Stimulated activated CD4-positive, alpha-beta T cell treated with anti-CD3 and anti-CD28 coated beads, TNF-alpha, amount 100 ng/mL, for 1 hour (primary cell): ENCODE results near the gene LTBP3.

Experiments used
- DNase-seq, 3 donors: peaks; one replicate each; pipeline ENCODE4 v3.0.0-alpha.2; 2020; ENCODE audit warnings: low read depth in 3 of 3, low spot score in 1 of 3

The LTBP3 gene

GRCh38 chr11:65498727-65498976 lies 59.5 kb downstream of the LTBP3 start:
- no peak for DNase-seq

- DNase-seq = peak; percentile 33 to 47 (median 39)
Measured at GRCh38 chr11:65498042-65498726, 60.0 kb downstream of the LTBP3 start.

GRCh38 chr11:65497141-65498041 lies 60.8 kb downstream of the LTBP3 start:
- DNase-seq = peak; percentile 96 to 98 (median 97)

- no peak for DNase-seq
Measured at GRCh38 chr11:65496304-65497140, 61.6 kb downstream of the LTBP3 start.

GRCh38 chr11:65493367-65494176 lies 64.6 kb downstream of the LTBP3 start:
- no peak for DNase-seq

GRCh38 chr11:65492637-65493366 lies 65.4 kb downstream of the LTBP3 start:
- no peak for DNase-seq

GRCh38 chr11:65492387-65492636 lies 65.8 kb downstream of the LTBP3 start:
- DNase-seq = no peak

GRCh38 chr11:65491614-65492386 lies 66.4 kb downstream of the LTBP3 start:
- no peak for DNase-seq

GRCh38 chr11:65491163-65491465 lies 67.0 kb downstream of the LTBP3 start:
- DNase-seq = no peak

GRCh38 chr11:65489706-65490320 lies 68.3 kb downstream of the LTBP3 start:
- DNase-seq = no peak

- DNase-seq = no peak
Measured at GRCh38 chr11:65489035-65489705, 69.0 kb downstream of the LTBP3 start.
